ENCODE measurements around the gene TNP1.

TNP1 gene, protein sequence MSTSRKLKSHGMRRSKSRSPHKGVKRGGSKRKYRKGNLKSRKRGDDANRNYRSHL

GRCh38 chr2:216859944-216860343, at the start of gene TNP1:
TSS of gene TNP1 (minus strand) at chr2:216860064. CDS start at chr2:216860034, 30 bp downstream.
- H3K27ac Mint-ChIP-seq, result peak within 1 kb of the TSS in 2 of 3 experiments; percentile 72 to 85
- H3K4me3 Mint-ChIP-seq, result no peak within 1 kb of the TSS
- no peaks in the 10 kb centered on the region for H3K36me3 Mint-ChIP-seq (ENCODE audit: low read depth)
- H3K4me1 Mint-ChIP-seq, result peaks cover 67% of the 10 kb centered on the region
- TF ChIP-seq, protein P1, sequence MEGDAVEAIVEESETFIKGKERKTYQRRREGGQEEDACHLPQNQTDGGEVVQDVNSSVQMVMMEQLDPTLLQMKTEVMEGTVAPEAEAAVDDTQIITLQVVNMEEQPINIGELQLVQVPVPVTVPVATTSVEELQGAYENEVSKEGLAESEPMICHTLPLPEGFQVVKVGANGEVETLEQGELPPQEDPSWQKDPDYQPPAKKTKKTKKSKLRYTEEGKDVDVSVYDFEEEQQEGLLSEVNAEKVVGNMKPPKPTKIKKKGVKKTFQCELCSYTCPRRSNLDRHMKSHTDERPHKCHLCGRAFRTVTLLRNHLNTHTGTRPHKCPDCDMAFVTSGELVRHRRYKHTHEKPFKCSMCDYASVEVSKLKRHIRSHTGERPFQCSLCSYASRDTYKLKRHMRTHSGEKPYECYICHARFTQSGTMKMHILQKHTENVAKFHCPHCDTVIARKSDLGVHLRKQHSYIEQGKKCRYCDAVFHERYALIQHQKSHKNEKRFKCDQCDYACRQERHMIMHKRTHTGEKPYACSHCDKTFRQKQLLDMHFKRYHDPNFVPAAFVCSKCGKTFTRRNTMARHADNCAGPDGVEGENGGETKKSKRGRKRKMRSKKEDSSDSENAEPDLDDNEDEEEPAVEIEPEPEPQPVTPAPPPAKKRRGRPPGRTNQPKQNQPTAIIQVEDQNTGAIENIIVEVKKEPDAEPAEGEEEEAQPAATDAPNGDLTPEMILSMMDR (IDR thresholded peaks at IDR 0.05; ENCODE audit: unreplicated experiment in 3 of 3), result no peak
- peaks cover 13% of the 10 kb centered on the region for H3K27me3 Mint-ChIP-seq (ENCODE audit: low read depth)
- no peaks in the 10 kb centered on the region for H3K9me3 Mint-ChIP-seq

DNA sequence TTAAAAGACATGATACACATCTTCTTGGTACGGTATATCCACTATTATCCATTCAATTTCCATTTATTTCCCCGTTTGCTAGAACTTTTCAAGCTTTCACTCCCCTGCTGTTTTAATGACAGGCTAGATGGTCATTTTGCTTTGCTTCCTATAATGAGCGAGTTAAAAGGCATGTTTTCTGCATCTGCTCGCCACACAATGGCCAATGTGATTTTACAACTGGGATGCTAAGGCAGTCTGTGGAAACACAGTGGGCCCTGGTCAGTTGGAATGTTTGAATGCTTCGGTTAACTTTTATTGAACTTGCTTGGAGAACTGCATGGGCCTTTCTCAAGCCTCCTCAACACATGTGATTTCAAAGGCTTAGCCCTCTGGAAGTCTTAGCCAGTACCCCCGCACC, 48.4 kb upstream of the TNP1 start:
- TF ChIP-seq, protein P1 (IDR thresholded peaks at IDR 0.05; ENCODE audit: unreplicated experiment in 3 of 3), result no peak
- no peak overlapping the region for H3K4me3 Mint-ChIP-seq
- H3K27me3 Mint-ChIP-seq (ENCODE audit: low read depth), result peaks cover 3% of the 10 kb centered on the region
- H3K27ac Mint-ChIP-seq, result no peak overlapping the region
- H3K9me3 Mint-ChIP-seq, result peaks cover 14% of the 10 kb centered on the region
- H3K4me1 Mint-ChIP-seq, result peaks cover 11% of the 10 kb centered on the region
- peaks cover 12% of the 10 kb centered on the region for H3K36me3 Mint-ChIP-seq (ENCODE audit: low read depth)

GRCh38 chr2:216905649-216906329, 45.9 kb upstream of the TNP1 start:
- Mint-ChIP-seq H3K36me3 (ENCODE audit: low read depth) (peaks cover 19% of the 10 kb centered on the region), H3K4me3 (no peak overlapping the region), H3K27me3 (ENCODE audit: low read depth) (peaks cover 3% of the 10 kb centered on the region)

GRCh38 chr2:216904974-216905373, 45.1 kb upstream of the TNP1 start:
- TF ChIP-seq, protein P1 (IDR thresholded peaks at IDR 0.05; ENCODE audit: unreplicated experiment in 3 of 3), result no peak
- H3K27me3 Mint-ChIP-seq (ENCODE audit: low read depth), result peaks cover 3% of the 10 kb centered on the region

More at GRCh38 chr2:216905649-216906329, 45.9 kb upstream of the TNP1 start:
- TF ChIP-seq, protein P1 (IDR thresholded peaks at IDR 0.05; ENCODE audit: unreplicated experiment in 3 of 3), result peak in 1 of 3 experiments; percentile 13
- Mint-ChIP-seq H3K27ac (no peak overlapping the region), H3K9me3 (peaks cover 30% of the 10 kb centered on the region), H3K4me1 (peaks cover 4% of the 10 kb centered on the region)

DNA sequence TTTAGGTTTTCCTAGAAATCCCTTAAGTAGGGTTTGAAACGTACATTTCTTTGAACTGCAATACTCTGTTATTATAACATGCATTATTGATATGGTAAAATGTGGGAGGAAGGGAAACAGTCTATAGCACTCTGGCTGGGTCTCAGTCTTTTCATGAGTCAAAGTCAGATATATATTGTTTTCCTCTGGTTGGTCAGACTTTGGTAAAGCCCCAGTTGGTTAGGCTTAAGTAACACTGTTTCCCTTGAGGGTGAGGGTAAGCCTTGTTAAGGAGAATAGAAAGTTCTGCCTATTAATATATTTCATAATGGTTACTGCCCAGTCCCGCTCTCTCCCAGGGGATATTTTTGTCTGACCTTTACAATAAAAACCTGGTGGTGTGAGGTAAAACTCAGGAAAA, 44.7 kb upstream of the TNP1 start:
- Mint-ChIP-seq H3K4me1 (no peaks in the 10 kb centered on the region), H3K27ac (peak overlapping the region in 1 of 3 experiments; percentile 29)

More at GRCh38 chr2:216904974-216905373, 45.1 kb upstream of the TNP1 start:
- Mint-ChIP-seq H3K4me3 (no peak overlapping the region), H3K36me3 (ENCODE audit: low read depth) (peaks cover 25% of the 10 kb centered on the region), H3K27ac (no peak overlapping the region), H3K4me1 (no peaks in the 10 kb centered on the region), H3K9me3 (peaks cover 36% of the 10 kb centered on the region)

More for the DNA sequence above, 44.7 kb upstream of the TNP1 start:
- Mint-ChIP-seq H3K27me3 (ENCODE audit: low read depth) (peaks cover 3% of the 10 kb centered on the region), H3K9me3 (peaks cover 40% of the 10 kb centered on the region), H3K36me3 (ENCODE audit: low read depth) (peaks cover 27% of the 10 kb centered on the region), H3K4me3 (no peak overlapping the region)
- TF ChIP-seq, protein P1 (IDR thresholded peaks at IDR 0.05; ENCODE audit: unreplicated experiment in 3 of 3), result no peak
